Measurements from ENCODE around the gene EXOG. TPM values are rescaled to one million over a fixed set of nuclear protein-coding genes. Genes with fewer than 3 reads are reported as not detected.

Gene EXOG
- total RNA-seq, 4 donors from 2014 or later: 14.9 to 37.8 (median 30.8) TPM

DNA sequence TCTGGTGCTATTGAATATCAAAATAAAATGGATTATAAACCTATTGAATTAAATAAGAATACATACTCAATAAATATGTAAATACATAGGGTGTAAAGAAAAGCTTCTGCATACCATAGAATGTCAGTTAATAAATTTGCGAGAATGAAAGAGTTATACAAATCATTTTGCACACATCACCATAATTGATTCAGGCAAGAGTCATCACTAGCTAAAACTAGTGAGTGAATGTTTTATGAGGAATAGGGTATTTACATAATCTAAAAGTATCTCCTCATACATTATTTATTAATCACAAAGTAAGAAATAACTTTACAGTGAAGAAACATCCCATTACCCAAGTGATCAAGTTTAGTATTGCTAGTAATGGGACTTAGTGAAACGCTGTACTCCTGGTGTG, 13.6 kb downstream of the EXOG start:
- TF ChIP-seq POLR2AphosphoS5 (IDR thresholded peaks at IDR 0.05) (no peak), EP300 (IDR thresholded peaks at IDR 0.05) (no peak), POLR2A (IDR thresholded peaks at IDR 0.05; ENCODE audit: low read depth) (no peak)
- TF ChIP-seq, protein P1, sequence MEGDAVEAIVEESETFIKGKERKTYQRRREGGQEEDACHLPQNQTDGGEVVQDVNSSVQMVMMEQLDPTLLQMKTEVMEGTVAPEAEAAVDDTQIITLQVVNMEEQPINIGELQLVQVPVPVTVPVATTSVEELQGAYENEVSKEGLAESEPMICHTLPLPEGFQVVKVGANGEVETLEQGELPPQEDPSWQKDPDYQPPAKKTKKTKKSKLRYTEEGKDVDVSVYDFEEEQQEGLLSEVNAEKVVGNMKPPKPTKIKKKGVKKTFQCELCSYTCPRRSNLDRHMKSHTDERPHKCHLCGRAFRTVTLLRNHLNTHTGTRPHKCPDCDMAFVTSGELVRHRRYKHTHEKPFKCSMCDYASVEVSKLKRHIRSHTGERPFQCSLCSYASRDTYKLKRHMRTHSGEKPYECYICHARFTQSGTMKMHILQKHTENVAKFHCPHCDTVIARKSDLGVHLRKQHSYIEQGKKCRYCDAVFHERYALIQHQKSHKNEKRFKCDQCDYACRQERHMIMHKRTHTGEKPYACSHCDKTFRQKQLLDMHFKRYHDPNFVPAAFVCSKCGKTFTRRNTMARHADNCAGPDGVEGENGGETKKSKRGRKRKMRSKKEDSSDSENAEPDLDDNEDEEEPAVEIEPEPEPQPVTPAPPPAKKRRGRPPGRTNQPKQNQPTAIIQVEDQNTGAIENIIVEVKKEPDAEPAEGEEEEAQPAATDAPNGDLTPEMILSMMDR (IDR thresholded peaks at IDR 0.05): no peak
- Histone ChIP-seq H3K4me1 (no peaks in the 10 kb centered on the region), H3K27me3 (no peaks in the 10 kb centered on the region), H3K36me3 (peaks cover 37 to 93% (median 66%) of the 10 kb centered on the region in 4 donors), H3K27ac (replicated peaks in 1 of 4) (no peak overlapping the region), H3K4me3 (no peak overlapping the region), H3K9me3 (no peaks in the 10 kb centered on the region)
- 89% methylated on average over 2 of the region's 2 CpGs for WGBS
- no peak for DNase-seq (ENCODE audit: extremely low spot score)
- intact Hi-C loops (cut with DNase I): no loop called here

DNA sequence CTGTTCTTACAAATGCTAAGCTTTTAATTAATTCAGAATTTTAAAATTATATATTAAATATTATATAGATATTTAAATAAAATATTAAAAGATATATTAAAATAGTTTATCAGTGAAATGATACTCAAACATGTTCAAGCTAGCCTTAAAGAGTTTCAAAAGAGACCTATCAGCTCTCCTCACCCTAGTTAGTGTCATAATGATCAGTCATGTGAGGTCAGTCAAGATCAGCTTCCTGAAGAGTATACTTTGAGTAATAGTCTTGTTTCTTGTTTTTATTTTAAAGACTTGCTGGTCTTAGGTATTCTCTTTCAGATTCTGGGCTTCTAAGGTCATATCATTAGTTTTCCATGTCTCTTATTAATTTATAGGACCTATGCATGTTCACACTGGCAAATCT, 14.5 kb downstream of the EXOG start:
- TF ChIP-seq POLR2A (IDR thresholded peaks at IDR 0.05; ENCODE audit: low read depth) (no peak), POLR2AphosphoS5 (IDR thresholded peaks at IDR 0.05) (no peak), EP300 (IDR thresholded peaks at IDR 0.05) (no peak)
- TF ChIP-seq, protein P1 (IDR thresholded peaks at IDR 0.05): no peak
- Histone ChIP-seq H3K9me3 (no peaks in the 10 kb centered on the region), H3K4me1 (no peaks in the 10 kb centered on the region), H3K27ac (replicated peaks in 1 of 4) (no peak overlapping the region), H3K27me3 (no peaks in the 10 kb centered on the region), H3K36me3 (peaks cover 43 to 93% (median 70%) of the 10 kb centered on the region in 4 donors), H3K4me3 (no peak overlapping the region)
- no peak for DNase-seq (ENCODE audit: extremely low spot score)
- intact Hi-C loops (cut with DNase I): no loop called here

DNA sequence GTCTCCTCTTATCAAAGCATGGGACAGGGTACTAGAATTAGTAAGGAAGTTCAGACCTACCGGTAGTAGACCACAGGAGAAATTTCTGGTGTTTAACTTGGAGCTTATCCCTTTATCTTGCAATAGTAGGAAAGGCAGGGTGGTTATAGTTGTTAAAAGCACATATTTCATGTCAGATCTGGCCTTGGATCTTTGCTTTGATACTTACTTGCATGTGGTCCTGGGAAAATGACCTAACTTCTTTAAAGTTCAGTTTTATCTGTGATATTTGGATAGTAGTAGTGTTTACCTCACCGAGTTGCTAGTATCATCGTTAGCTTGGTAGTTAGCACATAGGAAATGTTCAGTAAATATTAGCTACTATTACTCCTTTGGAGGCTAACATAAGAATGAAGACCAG, 15.4 kb downstream of the EXOG start:
- WGBS: 87% methylated on average over 3 of the region's 3 CpGs
- TF ChIP-seq, protein P1 (IDR thresholded peaks at IDR 0.05): no peak
- TF ChIP-seq POLR2AphosphoS5 (IDR thresholded peaks at IDR 0.05) (no peak), POLR2A (IDR thresholded peaks at IDR 0.05; ENCODE audit: low read depth) (no peak), EP300 (IDR thresholded peaks at IDR 0.05) (no peak)
- Histone ChIP-seq H3K9me3 (no peaks in the 10 kb centered on the region), H3K4me3 (no peak overlapping the region), H3K27me3 (no peaks in the 10 kb centered on the region), H3K4me1 (no peaks in the 10 kb centered on the region), H3K27ac (replicated peaks in 1 of 4) (no peak overlapping the region), H3K36me3 (peaks cover 44 to 87% (median 72%) of the 10 kb centered on the region in 4 donors)
- DNase-seq (ENCODE audit: extremely low spot score): no peak
- intact Hi-C loops (cut with DNase I): no loop called here

DNA sequence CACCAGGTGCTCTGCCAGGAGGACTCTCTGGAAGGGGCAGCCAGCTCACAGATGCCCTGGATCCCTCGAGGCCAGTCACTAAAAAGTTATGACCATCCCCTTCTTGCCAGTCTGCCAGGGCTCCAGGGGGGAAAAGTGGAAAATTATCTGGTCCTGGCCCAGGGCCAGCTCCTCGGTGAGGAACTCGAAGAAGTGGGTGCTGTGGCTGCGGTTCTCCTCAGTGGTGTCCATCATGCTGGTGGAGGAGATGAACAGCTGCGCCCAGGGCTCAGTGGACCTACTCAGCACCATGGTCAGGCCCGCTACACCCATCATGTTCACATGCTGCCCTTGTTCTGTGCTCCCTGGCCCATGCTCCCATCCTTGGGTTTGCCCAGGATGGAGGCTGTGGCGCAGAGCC, 19.2 kb downstream of the EXOG start:
- Histone ChIP-seq H3K36me3 (peaks cover 30 to 75% (median 49%) of the 10 kb centered on the region in 4 donors), H3K4me3 (no peak overlapping the region), H3K4me1 (peaks cover 0 to 10% (median 0%) of the 10 kb centered on the region in 4 donors), H3K9me3 (no peaks in the 10 kb centered on the region), H3K27ac (replicated peaks in 1 of 4) (no peak overlapping the region), H3K27me3 (no peaks in the 10 kb centered on the region)
- 83% methylated on average over 5 of the region's 7 CpGs for WGBS
- TF ChIP-seq, protein P1 (IDR thresholded peaks at IDR 0.05): no peak
- TF ChIP-seq POLR2AphosphoS5 (IDR thresholded peaks at IDR 0.05): no peak
- no peak for TF ChIP-seq EP300 (IDR thresholded peaks at IDR 0.05)
- intact Hi-C loops (cut with DNase I): no loop called here
- no peak for DNase-seq (ENCODE audit: extremely low spot score)

DNA sequence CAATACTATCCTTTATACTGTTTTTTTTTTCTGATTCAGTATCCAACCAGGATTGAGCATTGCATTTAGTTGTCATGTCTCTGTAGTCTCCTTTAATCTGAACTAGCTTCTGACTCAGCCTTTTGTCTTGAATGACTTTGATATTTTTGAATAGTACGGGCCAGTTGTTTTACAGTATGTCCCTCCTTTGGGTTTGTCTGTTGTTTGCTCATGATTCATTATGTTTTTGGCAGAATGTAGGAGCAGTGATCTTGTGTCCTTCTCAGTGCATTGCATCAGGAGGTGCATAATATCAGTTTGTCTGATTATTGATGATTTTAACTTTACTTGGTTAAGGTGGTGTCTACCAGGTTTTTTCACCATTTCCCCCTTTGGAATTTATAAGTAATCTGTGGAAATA, 20.5 kb downstream of the EXOG start:
- Histone ChIP-seq H3K9me3 (no peaks in the 10 kb centered on the region), H3K4me3 (no peak overlapping the region), H3K4me1 (peaks cover 0 to 17% (median 0%) of the 10 kb centered on the region in 4 donors), H3K27ac (replicated peaks in 1 of 4) (no peak overlapping the region), H3K36me3 (peaks cover 21 to 62% (median 41%) of the 10 kb centered on the region in 4 donors), H3K27me3 (no peaks in the 10 kb centered on the region)
- WGBS: 33% methylated on average over 1 of the region's 1 CpG
- TF ChIP-seq EP300 (IDR thresholded peaks at IDR 0.05) (no peak), POLR2AphosphoS5 (IDR thresholded peaks at IDR 0.05) (no peak), POLR2A (IDR thresholded peaks at IDR 0.05; ENCODE audit: low read depth) (no peak)
- TF ChIP-seq, protein P1 (IDR thresholded peaks at IDR 0.05): no peak
- no peak for DNase-seq (ENCODE audit: extremely low spot score)
- intact Hi-C loops (cut with DNase I): no loop called here
